ENCODE results near the gene HELZ2. TPM values are rescaled to one million over a fixed set of nuclear protein-coding genes. Genes with fewer than 3 reads are reported as not detected.

HELZ2 gene
- 7.8 TPM for total RNA-seq

DNA sequence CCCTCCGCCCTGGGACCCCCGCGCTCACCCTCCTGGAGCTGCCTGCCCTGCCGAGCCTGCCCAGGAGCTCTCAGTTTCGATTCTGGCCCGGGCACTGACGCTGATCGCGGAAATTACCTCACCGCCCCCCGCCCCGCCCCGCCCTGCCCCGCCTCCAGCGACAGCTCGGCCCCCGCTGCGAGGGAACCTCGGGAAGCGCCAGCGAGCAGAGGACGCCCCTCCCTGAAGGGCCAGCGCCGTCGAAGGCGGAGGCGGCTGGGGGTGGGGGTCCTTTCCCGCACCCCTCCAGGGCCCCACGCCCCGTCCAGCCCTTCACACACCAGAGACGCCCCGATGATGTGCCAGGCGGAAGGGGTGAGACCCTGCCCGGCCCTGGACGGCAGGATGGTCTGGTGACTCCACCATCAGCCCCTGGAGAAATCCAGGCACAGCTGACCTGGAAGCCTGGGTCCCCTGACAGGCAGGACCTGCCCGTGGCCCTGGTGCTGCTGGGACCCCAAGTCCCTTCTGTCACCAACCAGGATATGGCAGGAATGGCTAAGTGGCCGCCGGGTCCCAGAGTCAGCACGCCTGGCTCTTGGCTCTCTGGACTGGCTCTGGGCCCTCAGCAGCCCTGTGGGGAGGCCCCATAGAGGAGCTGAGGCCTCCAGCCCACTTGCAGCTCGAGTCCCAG lies at the start of gene HELZ2:
TSS of gene HELZ2 (minus strand) at position 84 of the 673 bp plus-strand sequence. CDS start 1,854 bp downstream, outside the sequence.

GRCh38 chr20:63553933-63554290 lies 20.1 kb downstream of the HELZ2 start, which contains the start of gene FNDC11:
FNDC11 (plus strand) TSS chr20:63554159; CDS start chr20:63555664, 1,505 bp downstream.

DNA sequence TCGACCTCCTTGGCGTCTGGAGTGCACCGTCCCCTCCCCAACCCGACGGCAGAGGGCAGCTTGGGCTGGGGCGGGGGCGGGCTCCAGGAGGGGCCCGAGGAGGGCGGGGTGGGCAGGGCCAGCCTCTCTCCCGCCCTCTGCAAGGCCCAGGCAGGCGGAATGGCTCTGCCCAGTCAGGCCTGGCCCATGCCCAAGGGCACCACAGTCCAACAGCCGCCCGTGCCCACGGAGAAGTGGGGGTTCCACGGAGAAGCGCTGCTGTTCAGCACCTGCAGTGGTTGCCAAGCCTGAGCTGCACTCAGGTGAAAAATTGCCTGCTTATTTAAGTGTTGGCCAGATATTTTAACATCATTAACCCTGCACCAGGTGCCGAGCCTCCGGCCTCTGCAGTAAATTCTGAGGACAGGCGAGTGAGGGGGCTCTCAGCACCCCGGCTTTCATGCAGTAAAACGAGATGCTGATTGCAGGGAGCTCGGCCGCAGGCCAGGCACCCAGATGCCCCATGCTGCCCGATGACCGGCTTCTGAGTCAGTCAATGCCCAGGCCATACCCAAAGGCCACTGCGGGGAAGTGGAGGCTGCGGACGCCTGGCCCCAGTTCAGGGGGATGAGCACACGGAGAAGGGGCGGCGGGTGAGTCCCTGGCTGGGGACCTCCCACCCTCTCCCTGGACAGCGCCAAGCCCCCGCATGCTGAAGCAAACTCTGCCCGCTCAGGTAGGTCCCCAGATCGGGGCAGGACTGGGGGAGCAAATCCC lies 26.1 kb downstream of the HELZ2 start, which contains the start of gene SRMS:
TSS of gene SRMS (minus strand) at position 25 of the 756 bp plus-strand sequence. CDS start 286 bp downstream, outside the sequence.

GRCh38 chr20:63536997-63537524 lies 37.0 kb downstream of the HELZ2 start, which contains the start of gene PTK6:
PTK6 (minus strand) TSS chr20:63537376; CDS start chr20:63537314, 62 bp downstream.

Other genes starting within 250 kb of the HELZ2 start
- gene CHRNA4, start 212.9 kb downstream of the HELZ2 start, total RNA-seq: 21.0 TPM
- gene KCNQ2, start 101.6 kb downstream of the HELZ2 start, total RNA-seq: 250 TPM
- gene EEF1A2, start 75.2 kb downstream of the HELZ2 start, total RNA-seq: 281 TPM
- 80.8 TPM for gene PPDPF, start 53.5 kb downstream of the HELZ2 start, total RNA-seq
- not detected for gene PTK6, start 36.9 kb downstream of the HELZ2 start, total RNA-seq
- gene SRMS, start 26.5 kb downstream of the HELZ2 start, total RNA-seq: not detected
- gene FNDC11, start 20.1 kb downstream of the HELZ2 start, total RNA-seq: 4.1 TPM
- 9.7 TPM for gene GMEB2, start 52.9 kb upstream of the HELZ2 start, total RNA-seq
- gene STMN3, start 79.2 kb upstream of the HELZ2 start, total RNA-seq: 107 TPM
- gene RTEL1, start 84.1 kb upstream of the HELZ2 start, total RNA-seq: 19.1 TPM
- 1.3 TPM for gene TNFRSF6B, start 122.4 kb upstream of the HELZ2 start, total RNA-seq
- 27.9 TPM for gene ARFRP1, start 133.7 kb upstream of the HELZ2 start, total RNA-seq
- 15.7 TPM for gene ZGPAT, start 133.8 kb upstream of the HELZ2 start, total RNA-seq
- gene LIME1, start 162.4 kb upstream of the HELZ2 start, total RNA-seq: 13.5 TPM
- 3.4 TPM for gene SLC2A4RG, start 165.5 kb upstream of the HELZ2 start, total RNA-seq

Data from parietal lobe (tissue), 1 donor.